GM12878 (cell line): ENCODE results near the gene RDH5. TPM values are rescaled to one million over a fixed set of nuclear protein-coding genes. Genes with fewer than 3 reads are reported as not detected.

Source experiments
- ATAC-seq: fragments of 200-7000 bp; cut with Tn5 transposase; 3 replicates; pipeline ENCODE4 v1.9.1; 2020; ENCODE audit warnings: mild to moderate bottlenecking, moderate library complexity
- BruUV-seq: library from RNA; stranded (reverse); fragments of 400-500 nt; replicated peaks from 2 replicates; lab custom pipeline; 2021; lab: Mats Ljungman, UMichigan
- CTCF ChIA-PET: fragments of 300-600 bp; sonication (Branson Sonifier 250); formaldehyde crosslinking; extraction: SDS; loops from one replicate; lab custom pipeline; 2021; ENCODE audit warnings: inconsistent platforms; lab: Yijun Ruan, JAX
- POLR2A ChIA-PET: fragments of 350-600 bp; formaldehyde crosslinking; extraction: SDS; loops from one replicate; lab custom pipeline; 2021; ENCODE audit warnings: inconsistent platforms; lab: Charles Lee
- RAD21 ChIA-PET: fragments of 300-600 bp; sonication (Branson Sonifier 250); formaldehyde crosslinking; loops from one replicate; lab custom pipeline; 2023; ENCODE audit warnings: antibody characterized with exemption; ENCODE audit not compliant: unreplicated experiment; lab: Charles Lee
- SMC1A ChIA-PET: fragments of 300-600 bp; sonication (Branson Sonifier 250); formaldehyde crosslinking; loops from one replicate; lab custom pipeline; 2023; ENCODE audit not compliant: unreplicated experiment, uncharacterized antibody; lab: Charles Lee
- DNase-seq: peaks from one replicate; pipeline ENCODE4 v3.0.0-alpha.2; 2011; ENCODE audit warnings: low read depth, low spot score
- FAIRE-seq: peaks from 3 replicates; lab custom pipeline; 2011; peaks lifted over from hg19 to GRCh38; lab: Jason Lieb, UNC
- H2AFZ ChIP-seq: 2 replicates; pipeline ENCODE4 v1.6.0; 2011; ENCODE audit warnings: low read depth, low read length, control low read depth; ENCODE audit not compliant: control insufficient read depth
- H3K27ac ChIP-seq: 2 replicates; pipeline ENCODE4 v1.5.1; 2011; ENCODE audit warnings: control low read depth; ENCODE audit not compliant: control insufficient read depth, insufficient read depth
- H3K27me3 ChIP-seq, 2 experiments: replicated peaks in 1 of 2; 2 replicates each; pipeline versions ENCODE4 v1.6.0 to v1.6.1; 2011; ENCODE audit warnings: low read length in 1 of 2; ENCODE audit not compliant: control insufficient read depth in 2 of 2, insufficient read depth in 2 of 2
- H3K36me3 ChIP-seq, 2 experiments: 2 replicates each; pipeline ENCODE4 v1.5.1; 2011; ENCODE audit warnings: low read length in 1 of 2; ENCODE audit not compliant: control insufficient read depth in 2 of 2, insufficient read depth in 2 of 2
- H3K4me1 ChIP-seq: 2 replicates; pipeline ENCODE4 v1.6.1; 2011; ENCODE audit warnings: mild to moderate bottlenecking, low read length, moderate library complexity, mixed read lengths; ENCODE audit not compliant: control insufficient read depth, insufficient read depth
- H3K4me2 ChIP-seq: 2 replicates; pipeline ENCODE4 v1.6.0; 2011; ENCODE audit warnings: control low read depth; ENCODE audit not compliant: control insufficient read depth, insufficient read depth
- H3K4me3 ChIP-seq: fragments of 200-600 bp; sonication (generic); 2 replicates; pipeline ENCODE4 v1.5.1; 2016
- H3K79me2 ChIP-seq: 2 replicates; pipeline ENCODE4 v1.6.0; 2011; ENCODE audit warnings: low read length; ENCODE audit not compliant: control insufficient read depth, insufficient read depth
- H3K9ac ChIP-seq: 2 replicates; pipeline ENCODE4 v1.8.0; 2011; ENCODE audit warnings: low read length, control low read depth, mixed read lengths; ENCODE audit not compliant: control insufficient read depth, insufficient read depth
- H3K9me3 ChIP-seq: replicated peaks from 3 replicates; pipeline ENCODE4 v1.5.1; 2011; ENCODE audit warnings: mild to moderate bottlenecking, low read length; ENCODE audit not compliant: control insufficient read depth, insufficient read depth
- H4K20me1 ChIP-seq: 2 replicates; pipeline ENCODE4 v1.6.0; 2011; ENCODE audit not compliant: control insufficient read depth, insufficient read depth
- ATF7 ChIP-seq: fragments of 450-650 bp; IDR thresholded peaks from 2 replicates; pipeline ENCODE4 v1.6.1; 2016; ENCODE audit warnings: low read depth, mild to moderate bottlenecking
- CBFB ChIP-seq: IDR thresholded peaks from 2 replicates; pipeline ENCODE4 v1.6.1; 2016; ENCODE audit warnings: antibody characterized with exemption, low read depth
- JUNB ChIP-seq: IDR thresholded peaks from 2 replicates; pipeline ENCODE4 v1.6.1; 2016; ENCODE audit warnings: antibody characterized with exemption, mild to moderate bottlenecking
- KDM1A ChIP-seq: fragments of 200-600 bp; sonication (generic); IDR thresholded peaks from 2 replicates; pipeline ENCODE4 v1.6.1; 2016; ENCODE audit warnings: borderline replicate concordance
- NKRF ChIP-seq: fragments of 450-650 bp; conservative IDR thresholded peaks from 2 replicates; pipeline ENCODE4 v1.6.1; 2017; ENCODE audit warnings: mild to moderate bottlenecking, moderate library complexity
- POLR2AphosphoS2 ChIP-seq: IDR thresholded peaks from 2 replicates; pipeline ENCODE4 v1.6.1; 2011; ENCODE audit warnings: low read depth, mild to moderate bottlenecking, low read length, improper control_type of control experiment, moderate library complexity
- SREBF2 ChIP-seq: IDR thresholded peaks from 2 replicates; pipeline ENCODE4 v1.6.1; 2012; ENCODE audit warnings: mild to moderate bottlenecking, low read length
- TAF1 ChIP-seq: IDR thresholded peaks from 2 replicates; pipeline ENCODE4 v1.6.1; 2011; ENCODE audit warnings: mild to moderate bottlenecking, low read depth, low read length, borderline replicate concordance
- YY1 ChIP-seq: IDR thresholded peaks from 2 replicates; pipeline ENCODE4 v1.6.1; 2011; ENCODE audit warnings: low read depth, mild to moderate bottlenecking, low read length
- ZBTB33 ChIP-seq: fragments of 450-650 bp; IDR thresholded peaks from 2 replicates; pipeline ENCODE4 v1.6.1; 2017; ENCODE audit warnings: mild to moderate bottlenecking
- WGBS: methylation state at CpG from one replicate; pipeline ENCODE4 v1.1.6; 2016; ENCODE audit warnings: low lambda C conversion rate; ENCODE audit not compliant: insufficient replicate concordance, insufficient coverage; ENCODE audit errors: missing lambda C conversion rate; 5-methylcytosine and 5-hydroxymethylcytosine counted together
- in situ Hi-C: fragments of 300-500 bp; cut with MboI; formaldehyde crosslinking; loops from 9 replicates; pipeline ENCODE4 v1.14.3; 2018; ENCODE audit warnings: mixed read lengths
- intact Hi-C: fragments of 100-400 bp; cut with micrococcal nuclease; formaldehyde crosslinking; loops from one replicate; pipeline ENCODE4 v1.14.2; 2022; ENCODE audit not compliant: unreplicated experiment
- polyA plus RNA-seq, 11 experiments: library from polyadenylated mRNA; depleted of rRNA in 4 of 11; unstranded in 6 of 11; stranded (reverse) in 5 of 11; fragments of >200 nt; fragmentation: Nextera tagmentation in 4 of 11; fragmentation: Illumina TruSeq in 1 of 11; extraction: Ambion mirVana in 4 of 11; extraction: Trizol in 1 of 11; gene quantifications; 1 replicate in 1 of 11; 2 replicates in 10 of 11; pipeline versions ENCODE4 v1.2.1 to v1.2.3, GENCODE V29; 2011 to 2016; ENCODE audit warnings: inconsistent platforms in 2 of 11, missing spikeins in 2 of 11, low read depth in 1 of 11
- total RNA-seq, 4 experiments: library from RNA; depleted of rRNA in 3 of 4; stranded (reverse); fragments of >200 nt in 3 of 4; fragmentation: Illumina TruSeq in 1 of 4; extraction: Trizol in 1 of 4; gene quantifications; 2 replicates each; pipeline versions ENCODE4 v1.2.1 to v1.2.3, GENCODE V29; 2013 to 2021
- TF ChIP-seq, protein P1 (sequence below): fragments of 450-650 bp; IDR thresholded peaks from 2 replicates; pipeline ENCODE4 v1.6.1; 2017; ENCODE audit warnings: mild to moderate bottlenecking, moderate library complexity

RDH5 gene
- total and polyA plus RNA-seq, 10 of the 15 experiments (the other 5 are each of a cell fraction or from before 2014, with no cell fraction given): 2.6 to 11.6 (median 7.3) TPM

GRCh38 chr12:55725556-55725955, 5.4 kb downstream of the RDH5 start:
- Histone ChIP-seq H3K4me1 (peaks cover 16% of the 10 kb centered on the region), H4K20me1 (no peaks in the 10 kb centered on the region), H3K4me3 (no peak overlapping the region), H3K27ac (no peak overlapping the region), H3K9ac (no peak overlapping the region), H3K9me3 (no peaks in the 10 kb centered on the region), H3K36me3 (peaks cover 5 to 7% of the 10 kb centered on the region in 2 experiments; a peak in 3 of 4 replicates), H3K79me2 (peaks cover 11% of the 10 kb centered on the region), H2AFZ (no peak overlapping the region), H3K4me2 (no peak overlapping the region), H3K27me3 (no peaks in the 10 kb centered on the region)
- WGBS: 80% methylated on average over 3 of the region's 3 CpGs
- no peak for ATAC-seq
- TF ChIP-seq POLR2AphosphoS2 (no peak), ZBTB33 (no peak), KDM1A (no peak), JUNB (no peak), ATF7 (no peak), YY1 (no peak), TAF1 (no peak), NKRF (no peak), SREBF2 (no peak), CBFB (no peak)
- TF ChIP-seq, protein P1, sequence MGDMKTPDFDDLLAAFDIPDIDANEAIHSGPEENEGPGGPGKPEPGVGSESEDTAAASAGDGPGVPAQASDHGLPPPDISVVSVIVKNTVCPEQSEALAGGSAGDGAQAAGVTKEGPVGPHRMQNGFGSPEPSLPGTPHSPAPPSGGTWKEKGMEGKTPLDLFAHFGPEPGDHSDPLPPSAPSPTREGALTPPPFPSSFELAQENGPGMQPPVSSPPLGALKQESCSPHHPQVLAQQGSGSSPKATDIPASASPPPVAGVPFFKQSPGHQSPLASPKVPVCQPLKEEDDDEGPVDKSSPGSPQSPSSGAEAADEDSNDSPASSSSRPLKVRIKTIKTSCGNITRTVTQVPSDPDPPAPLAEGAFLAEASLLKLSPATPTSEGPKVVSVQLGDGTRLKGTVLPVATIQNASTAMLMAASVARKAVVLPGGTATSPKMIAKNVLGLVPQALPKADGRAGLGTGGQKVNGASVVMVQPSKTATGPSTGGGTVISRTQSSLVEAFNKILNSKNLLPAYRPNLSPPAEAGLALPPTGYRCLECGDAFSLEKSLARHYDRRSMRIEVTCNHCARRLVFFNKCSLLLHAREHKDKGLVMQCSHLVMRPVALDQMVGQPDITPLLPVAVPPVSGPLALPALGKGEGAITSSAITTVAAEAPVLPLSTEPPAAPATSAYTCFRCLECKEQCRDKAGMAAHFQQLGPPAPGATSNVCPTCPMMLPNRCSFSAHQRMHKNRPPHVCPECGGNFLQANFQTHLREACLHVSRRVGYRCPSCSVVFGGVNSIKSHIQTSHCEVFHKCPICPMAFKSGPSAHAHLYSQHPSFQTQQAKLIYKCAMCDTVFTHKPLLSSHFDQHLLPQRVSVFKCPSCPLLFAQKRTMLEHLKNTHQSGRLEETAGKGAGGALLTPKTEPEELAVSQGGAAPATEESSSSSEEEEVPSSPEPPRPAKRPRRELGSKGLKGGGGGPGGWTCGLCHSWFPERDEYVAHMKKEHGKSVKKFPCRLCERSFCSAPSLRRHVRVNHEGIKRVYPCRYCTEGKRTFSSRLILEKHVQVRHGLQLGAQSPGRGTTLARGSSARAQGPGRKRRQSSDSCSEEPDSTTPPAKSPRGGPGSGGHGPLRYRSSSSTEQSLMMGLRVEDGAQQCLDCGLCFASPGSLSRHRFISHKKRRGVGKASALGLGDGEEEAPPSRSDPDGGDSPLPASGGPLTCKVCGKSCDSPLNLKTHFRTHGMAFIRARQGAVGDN: no peak
- RAD21 ChIA-PET: interaction anchor here (0.9 to 11.0 kb wide), 6 partner anchors 10 to 104 kb away, joined by 3 to 113 read pairs (median 4); partner anchors contain the start of genes BLOC1S1 and DNAJC14
- CTCF ChIA-PET: interaction anchor here (0.9 to 11.4 kb wide), 9 partner anchors 9 to 270 kb away, joined by 3 to 205 read pairs (median 4); partner anchors contain the start of gene BLOC1S1
- no peak for FAIRE-seq
- no TSS peak for BruUV-seq
- intact Hi-C loops: no loop called here
- in situ Hi-C loops: no loop called here
- no peak for DNase-seq
- POLR2A ChIA-PET: interaction anchor here (0.6 to 2.3 kb wide), 2 partner anchors 13 to 104 kb away, joined by 5 to 9 read pairs; partner anchors contain the start of gene DNAJC14
- SMC1A ChIA-PET: interaction anchor here (1.3 to 2.1 kb wide), 3 partner anchors 9 to 13 kb away, joined by 3 to 44 read pairs (median 6); partner anchors contain the start of gene BLOC1S1
